ENCODE measurements around the gene CA10. TPM values are rescaled to one million over a fixed set of nuclear protein-coding genes. Genes with fewer than 3 reads are reported as not detected.

The CA10 gene
- total RNA-seq, 4 donors from 2014 or later, result not detected

DNA sequence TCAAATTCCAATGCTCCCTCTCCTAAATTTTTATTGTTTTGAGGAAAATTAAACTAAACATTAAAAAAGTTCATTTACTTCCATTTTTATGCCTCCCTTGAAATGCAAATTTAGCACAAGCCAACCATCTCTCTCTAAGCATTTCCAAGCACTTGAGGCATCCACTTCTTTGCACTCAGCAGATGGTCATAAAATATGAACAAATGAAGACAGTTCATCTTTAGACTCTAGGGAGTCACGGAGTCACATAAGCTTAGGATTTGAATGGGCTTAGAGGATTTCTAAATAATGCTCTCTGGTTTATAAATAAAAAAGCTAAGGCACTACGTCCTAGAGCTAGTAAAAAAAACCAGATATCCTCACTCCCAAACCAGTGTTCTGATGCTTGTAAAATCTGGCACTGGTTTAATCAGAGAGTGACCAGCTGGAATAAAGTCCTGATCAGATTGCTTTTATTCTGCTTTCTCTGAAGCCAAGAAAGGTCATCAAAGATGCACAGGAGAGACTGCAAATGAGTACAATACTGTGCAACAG is 204.2 kb downstream of the CA10 start:
- 22% methylated on average over 2 of the region's 2 CpGs for WGBS
- no peak for DNase-seq (ENCODE audit: low spot score in 2 of 2)
- no peaks in the 10 kb centered on the region for H3K27me3 ChIP-seq
- H3K4me1 ChIP-seq, result no peaks in the 10 kb centered on the region
- H3K27ac ChIP-seq, result no peak overlapping the region
- H3K9me3 ChIP-seq, result no peaks in the 10 kb centered on the region
- H3K36me3 ChIP-seq, result no peaks in the 10 kb centered on the region
- TF ChIP-seq POLR2AphosphoS5 (IDR thresholded peaks at IDR 0.05), result no peak
- H3K4me3 ChIP-seq, result no peak overlapping the region

DNA sequence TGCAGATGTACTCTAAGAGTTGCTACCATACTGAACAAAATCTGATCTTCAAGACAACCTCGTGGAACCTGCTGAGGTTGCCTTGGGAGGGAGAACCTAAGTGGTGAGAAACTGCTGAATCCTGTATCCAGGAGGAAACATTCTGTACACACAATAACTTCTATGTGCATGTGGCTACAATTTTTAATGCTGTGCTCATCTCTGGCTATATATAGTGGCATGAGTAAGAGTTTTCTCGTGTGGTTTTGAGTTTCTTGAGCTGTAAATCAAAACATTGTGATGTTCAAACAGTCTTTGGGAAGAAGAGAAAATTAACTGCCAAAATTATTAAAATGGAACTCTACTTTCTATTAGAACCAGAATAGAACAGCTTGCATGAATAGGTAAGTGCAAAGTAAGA is 206.8 kb downstream of the CA10 start:
- Histone ChIP-seq H3K36me3 (no peaks in the 10 kb centered on the region), H3K4me3 (no peak overlapping the region), H3K4me1 (no peaks in the 10 kb centered on the region), H3K27me3 (no peaks in the 10 kb centered on the region), H3K27ac (no peak overlapping the region), H3K9me3 (no peaks in the 10 kb centered on the region)
- WGBS, result 0% methylated on average over 2 of the region's 2 CpGs
- no peak for DNase-seq (ENCODE audit: low spot score in 2 of 2)
- no peak for TF ChIP-seq POLR2AphosphoS5 (IDR thresholded peaks at IDR 0.05)
- no peak for TF ChIP-seq POLR2A (IDR thresholded peaks at IDR 0.05)
- TF ChIP-seq, protein P1, sequence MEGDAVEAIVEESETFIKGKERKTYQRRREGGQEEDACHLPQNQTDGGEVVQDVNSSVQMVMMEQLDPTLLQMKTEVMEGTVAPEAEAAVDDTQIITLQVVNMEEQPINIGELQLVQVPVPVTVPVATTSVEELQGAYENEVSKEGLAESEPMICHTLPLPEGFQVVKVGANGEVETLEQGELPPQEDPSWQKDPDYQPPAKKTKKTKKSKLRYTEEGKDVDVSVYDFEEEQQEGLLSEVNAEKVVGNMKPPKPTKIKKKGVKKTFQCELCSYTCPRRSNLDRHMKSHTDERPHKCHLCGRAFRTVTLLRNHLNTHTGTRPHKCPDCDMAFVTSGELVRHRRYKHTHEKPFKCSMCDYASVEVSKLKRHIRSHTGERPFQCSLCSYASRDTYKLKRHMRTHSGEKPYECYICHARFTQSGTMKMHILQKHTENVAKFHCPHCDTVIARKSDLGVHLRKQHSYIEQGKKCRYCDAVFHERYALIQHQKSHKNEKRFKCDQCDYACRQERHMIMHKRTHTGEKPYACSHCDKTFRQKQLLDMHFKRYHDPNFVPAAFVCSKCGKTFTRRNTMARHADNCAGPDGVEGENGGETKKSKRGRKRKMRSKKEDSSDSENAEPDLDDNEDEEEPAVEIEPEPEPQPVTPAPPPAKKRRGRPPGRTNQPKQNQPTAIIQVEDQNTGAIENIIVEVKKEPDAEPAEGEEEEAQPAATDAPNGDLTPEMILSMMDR (IDR thresholded peaks at IDR 0.05), result no peak
- no peak for TF ChIP-seq EP300 (IDR thresholded peaks at IDR 0.05)

DNA sequence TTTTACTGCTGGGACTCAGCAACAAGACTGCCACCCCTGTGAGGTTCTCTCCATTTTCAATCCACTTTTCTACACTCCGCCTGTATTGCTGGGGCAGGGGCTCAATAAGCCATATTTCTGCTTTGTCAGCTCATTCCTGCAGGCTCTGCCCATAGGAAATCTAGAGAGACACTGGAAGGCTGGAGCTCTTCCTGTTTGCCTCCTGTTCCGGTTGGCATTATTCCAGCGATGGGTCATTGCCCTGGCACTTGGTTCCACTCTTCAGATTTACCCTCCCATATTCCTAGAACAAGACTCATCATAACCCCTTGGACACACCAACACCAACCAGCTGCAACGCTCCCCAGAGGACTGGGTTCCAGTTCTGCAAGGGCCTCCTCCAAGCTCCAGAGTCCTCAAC is 210.4 kb downstream of the CA10 start:
- WGBS, result 82% methylated on average over 4 of the region's 4 CpGs
- no peak for TF ChIP-seq POLR2A (IDR thresholded peaks at IDR 0.05)
- TF ChIP-seq POLR2AphosphoS5 (IDR thresholded peaks at IDR 0.05), result no peak
- TF ChIP-seq, protein P1 (IDR thresholded peaks at IDR 0.05), result no peak
- TF ChIP-seq EP300 (IDR thresholded peaks at IDR 0.05), result no peak
- no peak for DNase-seq (ENCODE audit: low spot score in 2 of 2)

DNA sequence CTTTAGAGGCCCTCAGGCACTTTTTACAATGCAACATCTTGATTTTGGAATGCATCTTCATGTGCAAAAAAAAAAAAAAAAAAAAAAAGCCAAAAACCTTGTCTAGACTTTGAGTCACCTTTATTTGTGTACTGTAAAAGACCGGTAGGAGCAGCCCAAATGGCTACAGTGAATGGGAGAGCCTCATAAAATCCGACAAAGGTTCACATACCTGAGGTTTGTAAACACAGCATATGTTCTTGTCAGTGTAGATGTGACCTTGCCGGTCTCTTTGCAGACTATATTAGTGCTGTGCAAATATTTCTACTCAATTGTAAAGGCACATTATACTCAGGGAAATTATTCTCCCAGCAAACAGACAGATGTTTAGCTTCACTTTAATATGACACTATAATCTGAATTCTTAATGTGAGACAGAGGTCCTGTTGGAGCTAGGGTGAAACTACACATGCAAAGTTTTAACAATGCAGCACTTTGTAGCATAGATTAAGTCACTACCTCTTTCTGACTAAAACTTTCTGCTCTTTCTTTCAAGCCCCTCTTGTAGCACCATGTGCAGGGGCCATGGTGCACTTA is 211.3 kb downstream of the CA10 start:
- no peak overlapping the region for H3K27ac ChIP-seq
- no peaks in the 10 kb centered on the region for H3K4me1 ChIP-seq
- TF ChIP-seq POLR2AphosphoS5 (IDR thresholded peaks at IDR 0.05) (no peak), POLR2A (IDR thresholded peaks at IDR 0.05) (no peak)
- TF ChIP-seq, protein P1 (IDR thresholded peaks at IDR 0.05), result no peak
- 44% methylated on average over 3 of the region's 3 CpGs for WGBS
- no peak overlapping the region for H3K4me3 ChIP-seq
- H3K27me3 ChIP-seq, result no peaks in the 10 kb centered on the region
- H3K36me3 ChIP-seq, result no peaks in the 10 kb centered on the region
- DNase-seq (ENCODE audit: low spot score in 2 of 2), result no peak
- H3K9me3 ChIP-seq, result no peaks in the 10 kb centered on the region

More for the DNA sequence above, 210.4 kb downstream of the CA10 start:
- Histone ChIP-seq H3K9me3 (no peaks in the 10 kb centered on the region), H3K4me3 (no peak overlapping the region), H3K36me3 (no peaks in the 10 kb centered on the region), H3K27me3 (no peaks in the 10 kb centered on the region), H3K27ac (no peak overlapping the region), H3K4me1 (no peaks in the 10 kb centered on the region)

DNA sequence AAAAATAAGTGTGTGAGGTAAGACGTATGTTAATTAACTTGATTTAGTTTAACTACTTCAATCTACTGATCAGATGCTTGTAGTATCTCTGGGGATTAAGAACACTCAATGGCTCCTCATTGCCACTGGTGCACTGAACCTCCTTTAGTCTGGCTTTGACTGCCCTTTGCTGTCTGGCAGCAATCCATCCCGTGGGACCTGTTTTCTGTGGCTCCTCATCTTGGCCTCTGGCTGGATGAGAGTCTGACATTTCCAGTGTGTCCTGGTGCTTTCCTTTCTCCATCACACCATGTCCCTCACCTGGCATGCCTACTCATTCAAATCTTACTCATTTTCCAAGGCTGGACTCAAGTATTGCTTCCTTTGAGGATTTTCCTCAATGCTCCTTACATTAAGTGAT is 212.2 kb downstream of the CA10 start:
- Histone ChIP-seq H3K27ac (no peak overlapping the region), H3K27me3 (no peaks in the 10 kb centered on the region), H3K9me3 (no peaks in the 10 kb centered on the region), H3K4me1 (no peaks in the 10 kb centered on the region), H3K4me3 (no peak overlapping the region), H3K36me3 (no peaks in the 10 kb centered on the region)
- DNase-seq (ENCODE audit: low spot score in 2 of 2), result no peak
- WGBS, result 73% methylated on average over 2 of the region's 2 CpGs
- TF ChIP-seq EP300 (IDR thresholded peaks at IDR 0.05) (no peak), POLR2A (IDR thresholded peaks at IDR 0.05) (no peak), POLR2AphosphoS5 (IDR thresholded peaks at IDR 0.05) (no peak)
- TF ChIP-seq, protein P1 (IDR thresholded peaks at IDR 0.05), result no peak

DNA sequence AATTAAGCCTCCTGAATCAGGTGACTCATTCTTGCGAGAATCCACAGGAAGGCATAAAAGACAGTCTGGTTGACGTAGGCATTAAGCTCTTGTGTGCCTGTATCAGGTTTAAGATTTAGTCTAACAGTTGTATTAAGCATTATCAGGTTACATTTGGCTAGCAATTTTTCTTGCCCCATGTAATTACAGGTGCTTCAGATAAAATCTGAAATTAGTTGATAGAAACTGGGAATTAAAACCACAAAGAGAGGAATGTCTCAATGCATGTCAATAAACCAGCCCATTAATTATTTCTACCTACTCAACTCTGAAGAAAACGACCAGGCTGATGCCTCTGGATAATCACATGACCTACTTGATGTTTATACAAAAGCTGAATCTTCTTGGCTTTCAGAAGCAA is 217.2 kb downstream of the CA10 start:
- DNase-seq (ENCODE audit: low spot score in 2 of 2), result no peak
- Histone ChIP-seq H3K4me1 (no peaks in the 10 kb centered on the region), H3K36me3 (no peaks in the 10 kb centered on the region), H3K4me3 (no peak overlapping the region), H3K9me3 (no peaks in the 10 kb centered on the region), H3K27ac (no peak overlapping the region), H3K27me3 (no peaks in the 10 kb centered on the region)
- no peak for TF ChIP-seq EP300 (IDR thresholded peaks at IDR 0.05)
- TF ChIP-seq POLR2AphosphoS5 (IDR thresholded peaks at IDR 0.05), result no peak
- no peak for TF ChIP-seq POLR2A (IDR thresholded peaks at IDR 0.05)
- TF ChIP-seq, protein P1 (IDR thresholded peaks at IDR 0.05), result no peak
- 39% methylated on average over 3 of the region's 3 CpGs for WGBS
